ENCODE data around the gene RHOF.
A peak's percentile ranks its signal among the peaks of the same experiment; 100 is the strongest.

DNA sequence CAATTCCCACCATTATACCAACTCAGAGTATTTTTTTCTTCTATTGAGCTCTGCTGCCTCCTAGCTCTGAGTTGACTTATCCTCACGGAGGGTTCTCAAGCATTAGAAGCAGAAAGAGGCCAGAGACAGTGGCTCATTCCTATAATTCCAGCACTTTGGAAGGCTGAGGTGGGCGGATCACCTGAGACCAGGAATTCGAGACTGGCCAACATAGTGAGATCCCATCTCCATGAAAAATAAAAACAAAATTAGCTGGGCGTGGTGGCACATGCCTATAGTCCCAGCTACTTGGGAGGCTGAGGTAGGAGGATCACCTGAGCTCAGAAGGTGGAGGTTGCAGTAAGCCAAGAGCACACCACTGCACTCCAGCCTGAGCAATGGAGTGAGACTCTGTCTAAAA, 44.2 kb upstream of the RHOF start:
- TF ChIP-seq FOSL1 (IDR thresholded peaks at IDR 0.05; ENCODE audit: low read depth), result no peak
- TF ChIP-seq, protein P1, sequence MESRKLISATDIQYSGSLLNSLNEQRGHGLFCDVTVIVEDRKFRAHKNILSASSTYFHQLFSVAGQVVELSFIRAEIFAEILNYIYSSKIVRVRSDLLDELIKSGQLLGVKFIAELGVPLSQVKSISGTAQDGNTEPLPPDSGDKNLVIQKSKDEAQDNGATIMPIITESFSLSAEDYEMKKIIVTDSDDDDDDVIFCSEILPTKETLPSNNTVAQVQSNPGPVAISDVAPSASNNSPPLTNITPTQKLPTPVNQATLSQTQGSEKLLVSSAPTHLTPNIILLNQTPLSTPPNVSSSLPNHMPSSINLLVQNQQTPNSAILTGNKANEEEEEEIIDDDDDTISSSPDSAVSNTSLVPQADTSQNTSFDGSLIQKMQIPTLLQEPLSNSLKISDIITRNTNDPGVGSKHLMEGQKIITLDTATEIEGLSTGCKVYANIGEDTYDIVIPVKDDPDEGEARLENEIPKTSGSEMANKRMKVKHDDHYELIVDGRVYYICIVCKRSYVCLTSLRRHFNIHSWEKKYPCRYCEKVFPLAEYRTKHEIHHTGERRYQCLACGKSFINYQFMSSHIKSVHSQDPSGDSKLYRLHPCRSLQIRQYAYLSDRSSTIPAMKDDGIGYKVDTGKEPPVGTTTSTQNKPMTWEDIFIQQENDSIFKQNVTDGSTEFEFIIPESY (IDR thresholded peaks at IDR 0.05; ENCODE audit: extremely low read depth, insufficient replicate concordance, low read length), result no peak
- TF ChIP-seq, protein P2, sequence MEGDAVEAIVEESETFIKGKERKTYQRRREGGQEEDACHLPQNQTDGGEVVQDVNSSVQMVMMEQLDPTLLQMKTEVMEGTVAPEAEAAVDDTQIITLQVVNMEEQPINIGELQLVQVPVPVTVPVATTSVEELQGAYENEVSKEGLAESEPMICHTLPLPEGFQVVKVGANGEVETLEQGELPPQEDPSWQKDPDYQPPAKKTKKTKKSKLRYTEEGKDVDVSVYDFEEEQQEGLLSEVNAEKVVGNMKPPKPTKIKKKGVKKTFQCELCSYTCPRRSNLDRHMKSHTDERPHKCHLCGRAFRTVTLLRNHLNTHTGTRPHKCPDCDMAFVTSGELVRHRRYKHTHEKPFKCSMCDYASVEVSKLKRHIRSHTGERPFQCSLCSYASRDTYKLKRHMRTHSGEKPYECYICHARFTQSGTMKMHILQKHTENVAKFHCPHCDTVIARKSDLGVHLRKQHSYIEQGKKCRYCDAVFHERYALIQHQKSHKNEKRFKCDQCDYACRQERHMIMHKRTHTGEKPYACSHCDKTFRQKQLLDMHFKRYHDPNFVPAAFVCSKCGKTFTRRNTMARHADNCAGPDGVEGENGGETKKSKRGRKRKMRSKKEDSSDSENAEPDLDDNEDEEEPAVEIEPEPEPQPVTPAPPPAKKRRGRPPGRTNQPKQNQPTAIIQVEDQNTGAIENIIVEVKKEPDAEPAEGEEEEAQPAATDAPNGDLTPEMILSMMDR (IDR thresholded peaks at IDR 0.05 in 2 of 3, conservative IDR thresholded peaks at IDR 0.05 in 1 of 3; ENCODE audit: borderline replicate concordance in 1 of 3, insufficient read depth in 1 of 3, low read depth in 2 of 3, low read length in 2 of 3), result peak in 1 of 3 experiments; percentile 6; a peak in 1 of 6 replicates
- no peak for TF ChIP-seq ELF1 (IDR thresholded peaks at IDR 0.05; ENCODE audit: borderline replicate concordance, low read depth)
- no peak for TF ChIP-seq ZNF274 (IDR thresholded peaks at IDR 0.05; ENCODE audit: low read depth, low read length)
- no peak for TF ChIP-seq EZH2 (IDR thresholded peaks at IDR 0.05)
- TF ChIP-seq CBX3 (IDR thresholded peaks at IDR 0.05; ENCODE audit: low read depth), result no peak
- TF ChIP-seq SIN3A (IDR thresholded peaks at IDR 0.05; ENCODE audit: low read depth), result no peak
- TF ChIP-seq CEBPB (IDR thresholded peaks at IDR 0.05; ENCODE audit: low read depth), result no peak
- TF ChIP-seq, protein P3, sequence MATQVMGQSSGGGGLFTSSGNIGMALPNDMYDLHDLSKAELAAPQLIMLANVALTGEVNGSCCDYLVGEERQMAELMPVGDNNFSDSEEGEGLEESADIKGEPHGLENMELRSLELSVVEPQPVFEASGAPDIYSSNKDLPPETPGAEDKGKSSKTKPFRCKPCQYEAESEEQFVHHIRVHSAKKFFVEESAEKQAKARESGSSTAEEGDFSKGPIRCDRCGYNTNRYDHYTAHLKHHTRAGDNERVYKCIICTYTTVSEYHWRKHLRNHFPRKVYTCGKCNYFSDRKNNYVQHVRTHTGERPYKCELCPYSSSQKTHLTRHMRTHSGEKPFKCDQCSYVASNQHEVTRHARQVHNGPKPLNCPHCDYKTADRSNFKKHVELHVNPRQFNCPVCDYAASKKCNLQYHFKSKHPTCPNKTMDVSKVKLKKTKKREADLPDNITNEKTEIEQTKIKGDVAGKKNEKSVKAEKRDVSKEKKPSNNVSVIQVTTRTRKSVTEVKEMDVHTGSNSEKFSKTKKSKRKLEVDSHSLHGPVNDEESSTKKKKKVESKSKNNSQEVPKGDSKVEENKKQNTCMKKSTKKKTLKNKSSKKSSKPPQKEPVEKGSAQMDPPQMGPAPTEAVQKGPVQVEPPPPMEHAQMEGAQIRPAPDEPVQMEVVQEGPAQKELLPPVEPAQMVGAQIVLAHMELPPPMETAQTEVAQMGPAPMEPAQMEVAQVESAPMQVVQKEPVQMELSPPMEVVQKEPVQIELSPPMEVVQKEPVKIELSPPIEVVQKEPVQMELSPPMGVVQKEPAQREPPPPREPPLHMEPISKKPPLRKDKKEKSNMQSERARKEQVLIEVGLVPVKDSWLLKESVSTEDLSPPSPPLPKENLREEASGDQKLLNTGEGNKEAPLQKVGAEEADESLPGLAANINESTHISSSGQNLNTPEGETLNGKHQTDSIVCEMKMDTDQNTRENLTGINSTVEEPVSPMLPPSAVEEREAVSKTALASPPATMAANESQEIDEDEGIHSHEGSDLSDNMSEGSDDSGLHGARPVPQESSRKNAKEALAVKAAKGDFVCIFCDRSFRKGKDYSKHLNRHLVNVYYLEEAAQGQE (IDR thresholded peaks at IDR 0.05; ENCODE audit: low read depth), result no peak

Measured in HCT116 (cell line).